ENCODE results near the gene SAMD10.
"Not testable (repeated sequence)": the region's sequence is repeated elsewhere in the genome, so short reads cannot be mapped to it uniquely, and the experiment has no call there.

The SAMD10 gene

GRCh38 chr20:63968928-63969760 is 10.3 kb downstream of the SAMD10 start:
- DNase-seq (ENCODE audit: low read depth in 2 of 2) = no peak

GRCh38 chr20:63968136-63968927 is 11.1 kb downstream of the SAMD10 start:
- DNase-seq (ENCODE audit: low read depth in 2 of 2) = no peak

- no peak for DNase-seq (ENCODE audit: low read depth in 2 of 2)
Measured at GRCh38 chr20:63967330-63968135, 11.9 kb downstream of the SAMD10 start.

GRCh38 chr20:63966944-63967322 is 12.5 kb downstream of the SAMD10 start:
- DNase-seq (ENCODE audit: low read depth in 2 of 2) = no peak

- no peak for DNase-seq (ENCODE audit: low read depth in 2 of 2)
Measured at GRCh38 chr20:63966172-63966943, 13.1 kb downstream of the SAMD10 start.

- DNase-seq (ENCODE audit: low read depth in 2 of 2) = no peak
Measured at GRCh38 chr20:63964412-63964811, 15.0 kb downstream of the SAMD10 start.

- DNase-seq (ENCODE audit: low read depth in 2 of 2) = no peak
Measured at GRCh38 chr20:63963784-63964301, 15.6 kb downstream of the SAMD10 start.

GRCh38 chr20:63963348-63963741 is 16.1 kb downstream of the SAMD10 start:
- DNase-seq (ENCODE audit: low read depth in 2 of 2) = no peak

GRCh38 chr20:63962426-63963347 is 16.8 kb downstream of the SAMD10 start:
- no peak for DNase-seq (ENCODE audit: low read depth in 2 of 2)

GRCh38 chr20:63961664-63962425 is 17.6 kb downstream of the SAMD10 start:
- no peak for DNase-seq (ENCODE audit: low read depth in 2 of 2)

GRCh38 chr20:63960654-63961621 is 18.5 kb downstream of the SAMD10 start:
- DNase-seq (ENCODE audit: low read depth in 2 of 2) = not testable (repeated sequence)

GRCh38 chr20:63959699-63960075 is 19.8 kb downstream of the SAMD10 start:
- DNase-seq (ENCODE audit: low read depth in 2 of 2) = no peak

- DNase-seq (ENCODE audit: low read depth in 2 of 2) = no peak
Measured at GRCh38 chr20:63958964-63959698, 20.3 kb downstream of the SAMD10 start.

- DNase-seq (ENCODE audit: low read depth in 2 of 2) = no peak
Measured at GRCh38 chr20:63958471-63958870, 21.0 kb downstream of the SAMD10 start.

GRCh38 chr20:63957690-63958441 is 21.6 kb downstream of the SAMD10 start:
- DNase-seq (ENCODE audit: low read depth in 2 of 2) = no peak

- DNase-seq (ENCODE audit: low read depth in 2 of 2) = no peak
Measured at GRCh38 chr20:63957004-63957689, 22.3 kb downstream of the SAMD10 start.

Data from stimulated activated CD8-positive, alpha-beta memory T cell treated with anti-CD3 and anti-CD28 coated beads, Interleukin-2, amount 100 ng/mL, for 1 hour (primary cell).